SK-N-SH (cell line): ENCODE results near the gene SPTBN2. TPM values are rescaled to one million over a fixed set of nuclear protein-coding genes. Genes with fewer than 3 reads are reported as not detected.

Source experiments
- CTCF ChIA-PET: fragments of 300-600, 350-600 bp; formaldehyde crosslinking; extraction: SDS; loops from one replicate; lab custom pipeline; 2021; lab: Yijun Ruan, JAX
- POLR2A ChIA-PET: fragments of 350-600 bp; sonication (Branson Sonifier 250); formaldehyde crosslinking; extraction: SDS; loops from one replicate; lab custom pipeline; 2020; ENCODE audit warnings: antibody characterized with exemption, inconsistent platforms; lab: Yijun Ruan, JAX
- DNase-seq: peaks from one replicate; pipeline ENCODE4 v3.0.0; 2012
- H2AFZ ChIP-seq: fragments of 200-600 bp; sonication (generic); 2 replicates; pipeline ENCODE4 v1.8.1; 2016; ENCODE audit warnings: antibody characterized with exemption, mild to moderate bottlenecking, low read depth
- H3F3A ChIP-seq: fragments of 200-600 bp; sonication (generic); replicated peaks from 2 replicates; pipeline ENCODE3; 2016; ENCODE audit warnings: antibody characterized with exemption, mild to moderate bottlenecking; ENCODE audit not compliant: insufficient read depth
- H3K27ac ChIP-seq, 2 experiments: fragments of 200-500 bp in 1 of 2; fragments of 200-600 bp in 1 of 2; sonication (Bioruptor generic) in 1 of 2; sonication (generic), shearing (Covaris generic) in 1 of 2; 2 replicates each; pipeline versions ENCODE4 v1.5.1 to v1.6.1; 2014 to 2016; ENCODE audit warnings: low read depth in 2 of 2, inconsistent platforms in 1 of 2, low read length in 1 of 2, mild to moderate bottlenecking in 1 of 2, mixed read lengths in 1 of 2
- H3K27me3 ChIP-seq: fragments of 200-600 bp; sonication (generic), shearing (Covaris generic); 2 replicates; pipeline ENCODE4 v1.6.1; 2016; ENCODE audit warnings: mixed run types; ENCODE audit not compliant: insufficient read depth
- H3K36me3 ChIP-seq, 2 experiments: fragments of 200-500 bp in 1 of 2; fragments of 200-600 bp in 1 of 2; sonication (Bioruptor generic) in 1 of 2; sonication (generic) in 1 of 2; replicated peaks in 1 of 2; 2 replicates each; pipeline versions ENCODE3 to v1.5.1; 2014 to 2016; ENCODE audit warnings: low read length in 1 of 2, mild to moderate bottlenecking in 1 of 2; ENCODE audit not compliant: insufficient read depth in 2 of 2, control insufficient read depth in 1 of 2
- H3K4me1 ChIP-seq, 2 experiments: fragments of 200-500 bp in 1 of 2; fragments of 200-600 bp in 1 of 2; sonication (Bioruptor generic) in 1 of 2; sonication (generic), shearing (Covaris generic) in 1 of 2; 2 replicates each; pipeline versions ENCODE4 v1.5.1 to v1.6.1; 2014 to 2016; ENCODE audit warnings: low read depth in 1 of 2, low read length in 1 of 2, mixed run types in 1 of 2; ENCODE audit not compliant: insufficient read depth in 2 of 2, control insufficient read depth in 1 of 2
- H3K4me2 ChIP-seq: fragments of 200-600 bp; sonication (generic), shearing (Covaris generic); 2 replicates; pipeline ENCODE4 v1.6.1; 2017; ENCODE audit warnings: mixed run types
- H3K4me3 ChIP-seq, 2 experiments: fragments of 200-500 bp in 1 of 2; fragments of 200-600 bp in 1 of 2; sonication (Bioruptor generic) in 1 of 2; sonication (generic), shearing (Covaris generic) in 1 of 2; 2 replicates each; pipeline versions ENCODE4 v1.5.1 to v1.8.1; 2014 to 2016; ENCODE audit warnings: low read depth in 2 of 2, inconsistent platforms in 1 of 2, low read length in 1 of 2, mild to moderate bottlenecking in 1 of 2, mixed read lengths in 1 of 2, moderate library complexity in 1 of 2
- H3K79me2 ChIP-seq: fragments of 200-600 bp; sonication (generic); 2 replicates; pipeline ENCODE4 v1.8.1; 2017; ENCODE audit warnings: mild to moderate bottlenecking; ENCODE audit not compliant: insufficient read depth
- H3K9ac ChIP-seq: fragments of 200-600 bp; sonication (generic); 2 replicates; pipeline ENCODE4 v1.6.1; 2017; ENCODE audit warnings: mixed run types
- H3K9me2 ChIP-seq: fragments of 200-600 bp; sonication (generic); 2 replicates; pipeline ENCODE4 v1.6.1; 2017; ENCODE audit warnings: mixed run types
- H3K9me3 ChIP-seq: fragments of 200-600 bp; sonication (generic); 2 replicates; pipeline ENCODE4 v1.6.1; 2017; ENCODE audit warnings: mixed run types, mild to moderate bottlenecking, moderate library complexity
- H4K20me1 ChIP-seq: fragments of 200-600 bp; sonication (generic); 2 replicates; pipeline ENCODE4 v1.6.1; 2017; ENCODE audit warnings: mild to moderate bottlenecking, mixed run types; ENCODE audit not compliant: insufficient read depth
- FOSL2 ChIP-seq: IDR thresholded peaks from 2 replicates; pipeline ENCODE4 v1.4.0; 2012; ENCODE audit warnings: low read depth, mild to moderate bottlenecking, moderate library complexity, borderline replicate concordance
- IRF3 ChIP-seq: fragments of 150-350 bp; IDR thresholded peaks from 2 replicates; pipeline ENCODE4 v1.6.1; 2016; ENCODE audit warnings: mild to moderate bottlenecking, low read depth, low read length
- JUND ChIP-seq: IDR thresholded peaks from 2 replicates; pipeline ENCODE4 v1.4.0; 2012
- MAX ChIP-seq: IDR thresholded peaks from 2 replicates; pipeline ENCODE4 v1.4.0; 2012; ENCODE audit warnings: low read depth
- MXI1 ChIP-seq: IDR thresholded peaks from 2 replicates; pipeline ENCODE4 v1.6.1; 2012; ENCODE audit warnings: mild to moderate bottlenecking, low read depth, low read length, improper control_type of control experiment
- NFIC ChIP-seq: IDR thresholded peaks from 2 replicates; pipeline ENCODE4 v1.4.0; 2012; ENCODE audit warnings: borderline replicate concordance
- PBX3 ChIP-seq: IDR thresholded peaks from 2 replicates; pipeline ENCODE4; 2012
- RFX5 ChIP-seq: IDR thresholded peaks from 2 replicates; pipeline ENCODE4 v1.6.1; 2012; ENCODE audit warnings: mild to moderate bottlenecking, improper control_type of control experiment, low read length
- TCF12 ChIP-seq: IDR thresholded peaks from 2 replicates; pipeline ENCODE4 v1.4.0; 2012
- TEAD4 ChIP-seq: IDR thresholded peaks from 2 replicates; pipeline ENCODE4 v1.4.0; 2012; ENCODE audit warnings: mild to moderate bottlenecking, borderline replicate concordance; ENCODE audit not compliant: insufficient read depth
- USF2 ChIP-seq: fragments of 150-350 bp; IDR thresholded peaks from 2 replicates; pipeline ENCODE4 v1.6.1; 2017; ENCODE audit warnings: antibody characterized with exemption, low read length, low read depth, borderline replicate concordance
- YY1 ChIP-seq: IDR thresholded peaks from 2 replicates; pipeline ENCODE4 v1.4.0; 2012; ENCODE audit warnings: low read depth, mild to moderate bottlenecking
- WGBS: methylation state at CpG from one replicate; pipeline ENCODE4 v1.1.6; 2017; ENCODE audit warnings: low lambda C conversion rate; 5-methylcytosine and 5-hydroxymethylcytosine counted together
- polyA plus RNA-seq, 3 experiments: library from polyadenylated mRNA; depleted of rRNA; stranded (reverse); fragments of >200 nt; gene quantifications; 2 replicates each; pipeline ENCODE4 v1.2.3, GENCODE V29; 2012

The SPTBN2 gene
- polyA plus RNA-seq, 1 of the 3 experiments (the other 2 are of a cell fraction): 19.7 TPM

- CTCF ChIA-PET: interaction anchor here (1.3 to 1.6 kb wide), 2 partner anchors 11 to 21 kb away, joined by 3 to 4 read pairs; no protein-coding TSS in a partner anchor
- H2AFZ ChIP-seq: no peak overlapping the region
- H3K27ac ChIP-seq: no peak overlapping the region
- no peaks in the 10 kb centered on the region for H3F3A ChIP-seq
- TF ChIP-seq YY1 (no peak), RFX5 (no peak), TCF12 (no peak), NFIC (no peak), TEAD4 (no peak), IRF3 (no peak), FOSL2 (no peak), MXI1 (no peak)
- TF ChIP-seq, all 33 proteins: peak for 0
- POLR2A ChIA-PET: no interaction called here
- Histone ChIP-seq H3K4me3 (no peak overlapping the region), H3K4me1 (no peaks in the 10 kb centered on the region), H3K9me2 (no peaks in the 10 kb centered on the region), H3K79me2 (no peaks in the 10 kb centered on the region), H3K9me3 (no peaks in the 10 kb centered on the region), H3K27me3 (no peaks in the 10 kb centered on the region), H3K4me2 (no peak overlapping the region), H4K20me1 (no peaks in the 10 kb centered on the region), H3K36me3 (peaks cover 0 to 16% of the 10 kb centered on the region in 2 experiments), H3K9ac (no peak overlapping the region)
- 92% methylated on average over 26 of the region's 26 CpGs for WGBS
- no peak for DNase-seq
Observed at GRCh38 chr11:66705587-66706335, 23.3 kb downstream of the SPTBN2 start.

GRCh38 chr11:66704659-66705360, 24.2 kb downstream of the SPTBN2 start:
- no peaks in the 10 kb centered on the region for H3K27me3 ChIP-seq
- no peaks in the 10 kb centered on the region for H3K4me1 ChIP-seq
- DNase-seq: no peak
- no peak overlapping the region for H3K4me3 ChIP-seq
- no peaks in the 10 kb centered on the region for H3K9me3 ChIP-seq
- 98% methylated on average over 11 of the region's 46 CpGs for WGBS
- H3K27ac ChIP-seq: no peak overlapping the region
- H2AFZ ChIP-seq: no peak overlapping the region
- no peaks in the 10 kb centered on the region for H3F3A ChIP-seq
- ChIA-PET POLR2A (no interaction called here), CTCF (interaction anchor here (1.3 to 1.7 kb wide), 3 partner anchors 10 to 125 kb away, joined by 3 to 6 read pairs (median 3); no protein-coding TSS in a partner anchor)
- no peak overlapping the region for H3K4me2 ChIP-seq
- no peaks in the 10 kb centered on the region for H4K20me1 ChIP-seq
- no peaks in the 10 kb centered on the region for H3K79me2 ChIP-seq
- no peak overlapping the region for H3K9ac ChIP-seq
- no peaks in the 10 kb centered on the region for H3K9me2 ChIP-seq
- TF ChIP-seq USF2 (no peak), JUND (no peak), MAX (no peak), NFIC (no peak), PBX3 (no peak), RFX5 (no peak)
- H3K36me3 ChIP-seq: peaks cover 0 to 15% of the 10 kb centered on the region in 2 experiments
